Breast epithelium (tissue), 4 donors: ENCODE measurements around the gene ITPR3. TPM values are rescaled to one million over a fixed set of nuclear protein-coding genes. Genes with fewer than 3 reads are reported as not detected.

Experiments used
- DNase-seq, 2 donors: peaks; one replicate each; pipeline ENCODE4 v3.0.0-alpha.2; 2019; ENCODE audit warnings: low spot score in 2 of 2
- H3K27ac ChIP-seq, 2 donors: fragments of 200-600 bp; sonication (generic) in 1 of 2; one replicate each; pipeline ENCODE4 v1.5.1; 2016 to 2019; ENCODE audit warnings: mild to moderate bottlenecking in 1 of 2
- H3K27me3 ChIP-seq, 2 donors: fragments of 200-600 bp; sonication (generic) in 1 of 2; one replicate each; pipeline versions ENCODE4 v1.5.1 to v1.6.0; 2017 to 2019; ENCODE audit warnings: control low read depth in 1 of 2, mild to moderate bottlenecking in 1 of 2
- H3K36me3 ChIP-seq: fragments of 200-600 bp; one replicate; pipeline ENCODE4 v1.5.1; 2019
- H3K4me1 ChIP-seq, 2 donors: fragments of 200-600 bp; sonication (generic); one replicate each; pipeline ENCODE4 v1.5.1; 2016 to 2019; ENCODE audit warnings: control low read depth in 1 of 2
- H3K4me3 ChIP-seq, 3 donors: fragments of 200-600 bp; sonication (generic); 1 replicate in 2 of 3; 2 replicates in 1 of 3; pipeline ENCODE4 v1.5.1; 2016 to 2019; ENCODE audit warnings: mild to moderate bottlenecking in 3 of 3, moderate library complexity in 2 of 3
- H3K9me3 ChIP-seq, 2 donors: fragments of 200-600 bp; sonication (generic) in 1 of 2; one replicate each; pipeline ENCODE4 v1.5.1; 2016 to 2019; ENCODE audit warnings: control low read depth in 1 of 2
- CTCF ChIP-seq, 3 donors: fragments of 450-650 bp; IDR thresholded peaks; one replicate each; pipeline ENCODE4 v1.5.1; 2016 to 2017; ENCODE audit warnings: antibody characterized with exemption in 3 of 3, mild to moderate bottlenecking in 3 of 3, moderate library complexity in 3 of 3
- POLR2A ChIP-seq: fragments of 450-650 bp; IDR thresholded peaks from one replicate; pipeline ENCODE4 v1.6.1; 2016; ENCODE audit warnings: antibody characterized with exemption, mild to moderate bottlenecking, moderate library complexity
- POLR2AphosphoS5 ChIP-seq, 3 donors: sonication (generic); formaldehyde crosslinking; IDR thresholded peaks; one replicate each; pipeline ENCODE4 v1.6.1; 2017; ENCODE audit warnings: antibody characterized with exemption in 3 of 3
- intact Hi-C: fragments of 100-400 bp; cut with DNase I; formaldehyde crosslinking; loops from one replicate; pipeline ENCODE4 v1.15.1; 2023; ENCODE audit warnings: low total_unique reads
- total RNA-seq, 3 donors: library from RNA; depleted of rRNA; stranded (reverse); fragments of >200 nt; gene quantifications; one replicate each; pipeline ENCODE4 v1.1.0, GENCODE V29; 2016

Gene ITPR3
- total RNA-seq, 3 donors from 2014 or later, result 18.4 to 40.0 (median 27.7) TPM

- intact Hi-C loops, result no loop called here
Observed at GRCh38 chr6:33742837-33743236, 121.7 kb downstream of the ITPR3 start.

GRCh38 chr6:33744001-33744848 is 123.1 kb downstream of the ITPR3 start:
- Histone ChIP-seq H3K4me1 (peaks cover 7 to 11% of the 10 kb centered on the region in 2 donors), H3K4me3 (peak overlapping the region in 1 of 3 donors; percentile 4), H3K27ac (peak overlapping the region; percentile 56 to 64), H3K36me3 (no peaks in the 10 kb centered on the region), H3K27me3 (no peaks in the 10 kb centered on the region), H3K9me3 (no peaks in the 10 kb centered on the region)
- peak; percentile 67 to 71 for DNase-seq
- intact Hi-C loops, result no loop called here
- peak in 1 of 3 donors; percentile 14 for TF ChIP-seq POLR2AphosphoS5 (IDR thresholded peaks at IDR 0.05)
- peak; percentile 82 to 93 (median 85) for TF ChIP-seq CTCF (IDR thresholded peaks at IDR 0.05)
- no peak for TF ChIP-seq POLR2A

More at GRCh38 chr6:33742837-33743236, 121.7 kb downstream of the ITPR3 start:
- Histone ChIP-seq H3K27ac (no peak overlapping the region), H3K9me3 (no peaks in the 10 kb centered on the region), H3K4me3 (no peak overlapping the region), H3K36me3 (no peaks in the 10 kb centered on the region), H3K27me3 (no peaks in the 10 kb centered on the region), H3K4me1 (peaks cover 7 to 12% of the 10 kb centered on the region in 2 donors)
- no peak for DNase-seq
- TF ChIP-seq POLR2A (no peak), CTCF (IDR thresholded peaks at IDR 0.05) (no peak), POLR2AphosphoS5 (IDR thresholded peaks at IDR 0.05) (no peak)

- Histone ChIP-seq H3K4me3 (peak overlapping the region in 1 of 3 donors; percentile 4), H3K9me3 (no peaks in the 10 kb centered on the region), H3K27ac (peak overlapping the region; percentile 56 to 64), H3K36me3 (no peaks in the 10 kb centered on the region), H3K27me3 (no peaks in the 10 kb centered on the region), H3K4me1 (peaks cover 5 to 7% of the 10 kb centered on the region in 2 donors)
- DNase-seq, result no peak
- no peak for TF ChIP-seq POLR2AphosphoS5 (IDR thresholded peaks at IDR 0.05)
- no peak for TF ChIP-seq POLR2A
- no peak for TF ChIP-seq CTCF (IDR thresholded peaks at IDR 0.05)
- intact Hi-C loops, result no loop called here
Observed at GRCh38 chr6:33744895-33745546, 123.9 kb downstream of the ITPR3 start.

GRCh38 chr6:33745548-33745947 is 124.4 kb downstream of the ITPR3 start:
- TF ChIP-seq POLR2AphosphoS5 (IDR thresholded peaks at IDR 0.05) (no peak), CTCF (IDR thresholded peaks at IDR 0.05) (no peak), POLR2A (no peak)
- Histone ChIP-seq H3K4me1 (peaks cover 5 to 7% of the 10 kb centered on the region in 2 donors), H3K4me3 (no peak overlapping the region), H3K9me3 (no peaks in the 10 kb centered on the region), H3K27me3 (no peaks in the 10 kb centered on the region), H3K36me3 (no peaks in the 10 kb centered on the region), H3K27ac (no peak overlapping the region)
- intact Hi-C loops, result no loop called here
- no peak for DNase-seq

Other genes starting within 250 kb of the ITPR3 start
- gene KIFC1, start 229.5 kb upstream of the ITPR3 start, total RNA-seq, result 1 to 10 TPM; 2.0 to 3.8 (median 3.2) TPM
- gene PHF1, start 210.3 kb upstream of the ITPR3 start, total RNA-seq, result 10 to 100 TPM; 72.8 to 82.8 (median 77.3) TPM
- gene CUTA, start 203.2 kb upstream of the ITPR3 start, total RNA-seq, result 100 to 1,000 TPM in 2 of 3 donors, 10 to 100 TPM in 1; 81.3 to 123 (median 111) TPM
- gene SYNGAP1, start 201.3 kb upstream of the ITPR3 start, total RNA-seq, result 10 to 100 TPM in 2 of 3 donors, 1 to 10 TPM in 1; 6.1 to 12.5 (median 10.7) TPM
- gene ZBTB9, start 166.7 kb upstream of the ITPR3 start, total RNA-seq, result 1 to 10 TPM; 1.9 to 5.1 (median 3.6) TPM
- 10 to 100 TPM in 1 of 3 donors, 1 to 10 TPM in 2; 6.7 to 11.1 (median 7.0) TPM for gene BAK1, start 41.0 kb upstream of the ITPR3 start, total RNA-seq
- gene UQCC2, start 90.4 kb downstream of the ITPR3 start, total RNA-seq, result 10 to 100 TPM in 2 of 3 donors, 1 to 10 TPM in 1; 9.9 to 19.7 (median 19.6) TPM
- gene IP6K3, start 125.6 kb downstream of the ITPR3 start, total RNA-seq, result 1 to 10 TPM in 1 of 3 donors, under 1 TPM in 2; 0.15 to 4.2 (median 0.66) TPM
- gene LEMD2, start 167.8 kb downstream of the ITPR3 start, total RNA-seq, result 10 to 100 TPM; 42.2 to 69.1 (median 59.0) TPM
- gene MLN, start 182.7 kb downstream of the ITPR3 start, total RNA-seq, result not detected